HAP-1 (cell line): ENCODE results near the gene GAL3ST2.
A peak's percentile ranks its signal among the peaks of the same experiment; 100 is the strongest.
"Not testable (repeated sequence)": the region's sequence is repeated elsewhere in the genome, so short reads cannot be mapped to it uniquely, and the experiment has no call there.

Experiments
- DNase-seq, 2 experiments: peaks; one replicate each; pipeline ENCODE4 v3.0.0-alpha.2; 2016 to 2020; ENCODE audit warnings: low spot score in 2 of 2
- H3K27me3 ChIP-seq: fragments of 250-450 bp; sonication (Bioruptor Pico); 2 replicates; pipeline ENCODE4 v1.5.1; 2020; ENCODE audit warnings: low read depth, mild to moderate bottlenecking, moderate library complexity
- H3K36me3 ChIP-seq: fragments of 250-450 bp; sonication (Bioruptor Pico); replicated peaks from 2 replicates; pipeline ENCODE4 v1.5.1; 2020; ENCODE audit warnings: mild to moderate bottlenecking
- H3K4me1 ChIP-seq: fragments of 250-450 bp; sonication (Bioruptor Pico); 2 replicates; pipeline ENCODE4 v1.5.1; 2020; ENCODE audit warnings: mild to moderate bottlenecking
- H3K4me3 ChIP-seq: fragments of 250-450 bp; sonication (Bioruptor Pico); 2 replicates; pipeline ENCODE4 v1.5.1; 2020; ENCODE audit warnings: mild to moderate bottlenecking, moderate library complexity
- H3K9me3 ChIP-seq: fragments of 250-450 bp; sonication (Bioruptor Pico); 2 replicates; pipeline ENCODE4 v1.5.1; 2020; ENCODE audit warnings: mild to moderate bottlenecking, moderate library complexity
- in situ Hi-C: fragments of 300-500 bp; cut with MboI; formaldehyde crosslinking; loops from 3 replicates; pipeline ENCODE4 v1.14.3; 2020; ENCODE audit warnings: low sequenced_read_pairs, inconsistent platforms, mixed read lengths

GAL3ST2 gene

GRCh38 chr2:241797441-241798080, 20.9 kb downstream of the GAL3ST2 start:
- Histone ChIP-seq H3K27me3 (no peaks in the 10 kb centered on the region), H3K9me3 (no peaks in the 10 kb centered on the region), H3K4me1 (no peaks in the 10 kb centered on the region), H3K36me3 (no peaks in the 10 kb centered on the region), H3K4me3 (no peak overlapping the region)
- in situ Hi-C loops: no loop called here
- no peak for DNase-seq

DNA sequence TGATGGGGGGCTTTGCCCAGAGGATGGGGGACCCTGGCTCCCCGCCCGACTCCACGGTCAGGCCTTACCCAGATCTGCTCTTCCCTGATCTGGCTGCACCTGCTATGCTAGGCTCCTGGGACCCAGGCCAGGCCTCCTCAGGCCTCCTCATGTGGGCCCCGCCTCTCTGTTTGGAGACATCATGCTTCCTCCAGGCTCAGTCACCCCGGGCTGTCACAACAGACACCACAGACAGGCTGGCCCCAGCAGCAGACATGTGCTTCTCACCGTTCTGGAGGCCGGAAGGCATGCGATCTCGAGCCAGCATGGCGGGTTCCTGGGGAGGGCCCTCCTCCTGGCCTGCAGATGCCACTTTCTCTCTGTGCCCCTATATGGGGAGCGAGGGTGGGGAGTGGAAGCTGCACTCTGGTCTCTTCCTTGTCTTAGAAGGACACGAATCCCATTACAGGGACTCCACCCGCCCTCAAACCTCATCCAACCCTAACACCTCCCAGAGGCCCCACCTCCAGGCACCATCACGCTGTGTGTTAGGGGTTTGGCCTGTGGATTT, 21.5 kb downstream of the GAL3ST2 start:
- in situ Hi-C loops: no loop called here
- DNase-seq: peak in 1 of 2 experiments; percentile 7
- Histone ChIP-seq H3K4me1 (no peaks in the 10 kb centered on the region), H3K4me3 (no peak overlapping the region), H3K36me3 (no peaks in the 10 kb centered on the region), H3K27me3 (no peaks in the 10 kb centered on the region), H3K9me3 (no peaks in the 10 kb centered on the region)

- Histone ChIP-seq H3K27me3 (no peaks in the 10 kb centered on the region), H3K4me3 (no peak overlapping the region), H3K36me3 (no peaks in the 10 kb centered on the region), H3K4me1 (no peaks in the 10 kb centered on the region), H3K9me3 (no peaks in the 10 kb centered on the region)
- in situ Hi-C loops: no loop called here
- no peak for DNase-seq
These were observed 22.3 kb downstream of the GAL3ST2 start for GRCh38 chr2:241798631-241799521.

- no peaks in the 10 kb centered on the region for H3K27me3 ChIP-seq
- H3K36me3 ChIP-seq: no peaks in the 10 kb centered on the region
- DNase-seq: no peak
- in situ Hi-C loops: no loop called here
- no peaks in the 10 kb centered on the region for H3K4me1 ChIP-seq
- no peak overlapping the region for H3K4me3 ChIP-seq
- H3K9me3 ChIP-seq: no peaks in the 10 kb centered on the region
These were observed 23.0 kb downstream of the GAL3ST2 start for GRCh38 chr2:241799522-241800197.

- DNase-seq, in situ Hi-C loops: not testable (repeated sequence)
These were observed 23.7 kb downstream of the GAL3ST2 start for GRCh38 chr2:241800198-241800903.

GRCh38 chr2:241801611-241802420, 25.2 kb downstream of the GAL3ST2 start:
- H3K4me3 ChIP-seq: no peak overlapping the region
- peak in 1 of 2 experiments; percentile 48 for DNase-seq
- in situ Hi-C loops: no loop called here
- no peaks in the 10 kb centered on the region for H3K9me3 ChIP-seq
- no peaks in the 10 kb centered on the region for H3K4me1 ChIP-seq
- H3K36me3 ChIP-seq: no peaks in the 10 kb centered on the region
- no peaks in the 10 kb centered on the region for H3K27me3 ChIP-seq

More at GRCh38 chr2:241800198-241800903, 23.7 kb downstream of the GAL3ST2 start:
- H3K4me1 ChIP-seq, H3K4me3 ChIP-seq, H3K9me3 ChIP-seq, H3K36me3 ChIP-seq, H3K27me3 ChIP-seq: not testable (repeated sequence)

DNA sequence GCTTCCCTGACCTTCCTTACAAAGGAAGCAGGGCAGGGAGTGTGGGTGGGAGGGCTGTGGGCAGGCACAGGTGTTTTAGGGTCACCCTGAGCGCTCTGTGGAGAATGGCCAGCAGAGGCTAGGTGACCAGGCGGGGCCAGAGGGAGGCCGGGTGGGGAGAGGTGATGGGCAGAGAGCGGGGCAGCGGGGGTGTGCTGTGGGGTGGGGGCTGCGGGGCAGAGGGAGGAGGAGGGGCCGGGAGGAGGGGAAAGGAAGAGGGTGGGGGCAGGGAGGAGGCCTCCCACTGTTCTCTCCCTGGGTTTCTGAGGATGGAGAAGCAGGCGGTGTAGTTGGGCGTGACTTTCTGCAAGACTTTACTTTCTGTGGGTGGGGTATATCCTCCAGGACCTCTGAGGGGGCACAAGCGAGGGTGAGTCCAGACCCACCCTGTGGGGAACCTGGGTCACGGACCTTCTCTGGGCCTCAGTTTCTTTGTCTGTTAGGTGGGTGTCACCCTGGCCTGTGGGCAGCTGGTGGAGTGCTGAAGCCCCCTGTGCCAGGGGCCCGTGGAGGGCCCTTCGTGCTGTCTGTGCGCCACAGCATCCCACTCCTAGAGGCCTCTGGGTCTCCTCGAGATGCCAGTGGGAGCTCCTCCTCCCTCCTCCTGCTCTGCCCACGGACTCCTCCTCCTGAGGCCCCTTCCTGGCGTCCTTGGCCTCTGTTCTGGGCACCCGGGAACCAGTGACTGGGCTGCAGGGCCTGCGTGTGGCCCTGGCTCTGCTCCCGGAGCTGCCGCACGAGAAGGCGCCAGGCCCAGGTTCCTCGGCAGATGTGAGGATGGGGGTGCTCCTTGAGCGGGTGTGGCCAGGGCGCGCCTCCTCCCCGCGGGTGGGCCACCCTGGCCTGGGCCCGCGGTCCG, 26.0 kb downstream of the GAL3ST2 start:
- H3K4me3 ChIP-seq: no peak overlapping the region
- H3K9me3 ChIP-seq: no peaks in the 10 kb centered on the region
- DNase-seq: no peak
- H3K4me1 ChIP-seq: no peaks in the 10 kb centered on the region
- no peaks in the 10 kb centered on the region for H3K36me3 ChIP-seq
- in situ Hi-C loops: no loop called here
- no peaks in the 10 kb centered on the region for H3K27me3 ChIP-seq

DNA sequence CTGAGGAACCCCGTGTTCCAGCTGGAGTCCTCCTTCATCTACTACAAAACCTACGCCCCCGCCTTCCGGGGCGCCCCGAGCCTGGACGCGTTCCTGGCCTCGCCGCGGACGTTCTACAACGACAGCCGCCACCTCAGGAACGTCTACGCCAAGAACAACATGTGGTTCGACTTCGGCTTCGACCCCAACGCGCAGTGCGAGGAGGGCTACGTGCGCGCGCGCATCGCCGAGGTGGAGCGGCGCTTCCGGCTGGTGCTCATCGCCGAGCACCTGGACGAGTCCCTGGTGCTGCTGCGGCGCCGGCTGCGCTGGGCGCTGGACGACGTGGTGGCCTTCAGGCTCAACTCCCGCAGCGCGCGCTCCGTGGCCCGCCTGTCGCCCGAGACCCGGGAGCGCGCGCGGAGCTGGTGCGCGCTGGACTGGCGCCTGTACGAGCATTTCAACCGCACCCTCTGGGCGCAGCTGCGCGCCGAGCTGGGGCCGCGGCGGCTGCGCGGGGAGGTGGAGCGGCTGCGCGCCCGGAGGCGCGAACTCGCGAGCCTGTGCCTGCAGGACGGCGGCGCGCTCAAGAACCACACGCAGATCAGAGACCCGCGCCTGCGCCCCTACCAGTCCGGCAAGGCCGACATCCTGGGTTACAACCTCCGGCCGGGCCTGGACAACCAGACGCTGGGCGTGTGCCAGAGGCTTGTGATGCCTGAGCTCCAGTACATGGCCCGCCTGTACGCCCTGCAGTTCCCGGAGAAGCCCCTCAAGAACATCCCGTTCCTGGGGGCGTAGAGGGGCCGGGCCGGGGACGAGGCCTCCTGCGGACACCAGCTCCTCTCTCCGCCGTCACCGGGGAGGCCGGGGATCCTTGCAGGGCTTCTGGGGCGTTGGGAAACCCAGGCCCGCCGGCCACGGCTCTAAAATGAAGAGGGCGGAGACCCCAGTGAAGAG, 27.0 kb downstream of the GAL3ST2 start:
- no peaks in the 10 kb centered on the region for H3K9me3 ChIP-seq
- no peaks in the 10 kb centered on the region for H3K36me3 ChIP-seq
- H3K4me3 ChIP-seq: no peak overlapping the region
- no peaks in the 10 kb centered on the region for H3K4me1 ChIP-seq
- DNase-seq: no peak
- in situ Hi-C loops: no loop called here
- no peaks in the 10 kb centered on the region for H3K27me3 ChIP-seq

GRCh38 chr2:241804326-241805229, 28.0 kb downstream of the GAL3ST2 start:
- in situ Hi-C loops: no loop called here
- H3K27me3 ChIP-seq: no peaks in the 10 kb centered on the region
- no peaks in the 10 kb centered on the region for H3K4me1 ChIP-seq
- H3K4me3 ChIP-seq: no peak overlapping the region
- no peaks in the 10 kb centered on the region for H3K36me3 ChIP-seq
- peak in 1 of 2 experiments; percentile 7 for DNase-seq
- H3K9me3 ChIP-seq: no peaks in the 10 kb centered on the region

- H3K4me1 ChIP-seq, H3K4me3 ChIP-seq, H3K36me3 ChIP-seq, in situ Hi-C loops, H3K9me3 ChIP-seq, H3K27me3 ChIP-seq, DNase-seq: not testable (repeated sequence)
These were observed 29.6 kb downstream of the GAL3ST2 start for GRCh38 chr2:241806217-241806616.
